RWPE2 (cell line): ENCODE data around the gene LRRC15.
A peak's percentile ranks its signal among the peaks of the same experiment; 100 is the strongest.

ENCODE experiments used
- ATAC-seq: fragments of 200-7000 bp; cut with Tn5 transposase; 3 replicates; pipeline ENCODE4 v1.9.1; 2021; ENCODE audit warnings: low read depth
- DNase-seq: peaks from one replicate; pipeline ENCODE4 v3.0.0-alpha.2; 2020; ENCODE audit warnings: low spot score
- H3K27ac ChIP-seq: fragments of 450-650 bp; 2 replicates; pipeline ENCODE4 v1.5.1; 2017; ENCODE audit warnings: mild to moderate bottlenecking; ENCODE audit not compliant: poor library complexity, severe bottlenecking
- H3K27me3 ChIP-seq: fragments of 250-450 bp; sonication (Bioruptor Pico); 2 replicates; pipeline ENCODE4 v1.5.1; 2021; ENCODE audit warnings: mild to moderate bottlenecking, moderate library complexity; ENCODE audit not compliant: insufficient read depth, poor library complexity, severe bottlenecking
- H3K36me3 ChIP-seq: fragments of 250-450 bp; sonication (Bioruptor Pico); 2 replicates; pipeline ENCODE4 v1.5.1; 2020; ENCODE audit warnings: low read depth, mild to moderate bottlenecking, moderate library complexity
- H3K4me1 ChIP-seq: fragments of 250-450 bp; sonication (Bioruptor Pico); 2 replicates; pipeline ENCODE4 v1.5.1; 2021; ENCODE audit warnings: mild to moderate bottlenecking, moderate library complexity; ENCODE audit not compliant: insufficient read depth, poor library complexity, severe bottlenecking
- H3K4me3 ChIP-seq: fragments of 250-450 bp; sonication (Bioruptor Pico); 2 replicates; pipeline ENCODE4 v1.5.1; 2021; ENCODE audit warnings: mild to moderate bottlenecking, moderate library complexity; ENCODE audit not compliant: severe bottlenecking
- H3K9me3 ChIP-seq: fragments of 250-450 bp; sonication (Bioruptor Pico); 2 replicates; pipeline ENCODE4 v1.5.1; 2021; ENCODE audit warnings: mild to moderate bottlenecking, moderate library complexity; ENCODE audit not compliant: severe bottlenecking
- CTCF ChIP-seq: fragments of 450-650 bp; IDR thresholded peaks from one replicate; pipeline ENCODE4 v1.5.1; 2017; ENCODE audit warnings: mild to moderate bottlenecking, moderate library complexity; ENCODE audit not compliant: poor library complexity, severe bottlenecking

Gene LRRC15

GRCh38 chr3:194330579-194330978 is 39.0 kb downstream of the LRRC15 start:
- DNase-seq = peak; percentile 89
- Histone ChIP-seq H3K27me3 (no peaks in the 10 kb centered on the region), H3K36me3 (no peaks in the 10 kb centered on the region), H3K4me3 (no peak overlapping the region), H3K4me1 (peaks cover 36% of the 10 kb centered on the region), H3K9me3 (no peaks in the 10 kb centered on the region), H3K27ac (peak overlapping the region; percentile 72)
- peak; percentile 70 for ATAC-seq
- no peak for TF ChIP-seq CTCF

DNA sequence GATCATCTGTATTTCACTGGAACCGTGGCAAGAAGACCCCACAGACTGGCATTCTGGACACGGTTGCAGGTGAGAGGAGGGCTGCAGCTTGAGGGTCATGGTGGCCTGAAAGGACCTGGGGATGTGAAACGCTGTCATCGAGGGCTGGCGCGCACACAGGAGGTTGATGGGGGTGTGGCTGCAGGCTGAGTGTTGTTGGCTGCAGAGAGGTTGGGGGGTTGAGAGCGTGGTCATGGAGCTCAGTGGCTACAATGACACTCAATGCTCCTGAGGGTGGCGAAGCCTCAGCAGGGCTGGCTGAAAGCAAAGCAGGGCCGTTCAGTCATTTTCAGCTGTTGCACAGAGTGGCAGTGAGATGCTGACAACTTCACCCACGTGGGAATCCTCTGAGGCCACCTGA is 39.4 kb downstream of the LRRC15 start:
- no peak; the same call in 2 of the 3 replicates for ATAC-seq
- peak overlapping the region; percentile 72 for H3K27ac ChIP-seq

DNA sequence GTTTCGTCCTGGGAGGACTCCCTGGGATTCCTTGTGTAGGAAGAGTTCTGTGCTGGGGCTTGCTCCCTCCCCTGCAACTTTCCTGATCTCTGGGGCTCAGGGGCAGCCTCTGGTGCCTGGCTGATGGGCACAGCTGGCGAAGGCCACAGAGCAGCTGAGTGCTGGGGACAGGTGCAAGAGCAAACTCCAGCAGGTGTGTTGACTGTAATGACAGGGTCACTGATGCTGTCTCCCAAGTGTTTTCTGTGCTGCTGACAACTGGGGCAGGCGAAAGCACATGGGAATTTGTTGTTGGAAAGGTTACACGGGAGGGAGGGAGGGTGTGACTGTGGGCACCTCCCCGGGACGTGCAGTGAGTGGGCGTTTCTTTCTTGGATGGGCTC is 40.0 kb downstream of the LRRC15 start:
- no peak overlapping the region for H3K4me3 ChIP-seq
- TF ChIP-seq CTCF = no peak
- H3K27ac ChIP-seq = peak overlapping the region; percentile 72
- H3K27me3 ChIP-seq = no peaks in the 10 kb centered on the region
- ATAC-seq (no peak), DNase-seq (no peak)
- no peaks in the 10 kb centered on the region for H3K9me3 ChIP-seq
- peaks cover 36% of the 10 kb centered on the region for H3K4me1 ChIP-seq
- H3K36me3 ChIP-seq = no peaks in the 10 kb centered on the region

More for the DNA sequence above, 39.4 kb downstream of the LRRC15 start:
- no peak for TF ChIP-seq CTCF
- DNase-seq = no peak
- no peaks in the 10 kb centered on the region for H3K27me3 ChIP-seq
- no peak overlapping the region for H3K4me3 ChIP-seq
- H3K4me1 ChIP-seq = peaks cover 36% of the 10 kb centered on the region
- no peaks in the 10 kb centered on the region for H3K9me3 ChIP-seq
- H3K36me3 ChIP-seq = no peaks in the 10 kb centered on the region

DNA sequence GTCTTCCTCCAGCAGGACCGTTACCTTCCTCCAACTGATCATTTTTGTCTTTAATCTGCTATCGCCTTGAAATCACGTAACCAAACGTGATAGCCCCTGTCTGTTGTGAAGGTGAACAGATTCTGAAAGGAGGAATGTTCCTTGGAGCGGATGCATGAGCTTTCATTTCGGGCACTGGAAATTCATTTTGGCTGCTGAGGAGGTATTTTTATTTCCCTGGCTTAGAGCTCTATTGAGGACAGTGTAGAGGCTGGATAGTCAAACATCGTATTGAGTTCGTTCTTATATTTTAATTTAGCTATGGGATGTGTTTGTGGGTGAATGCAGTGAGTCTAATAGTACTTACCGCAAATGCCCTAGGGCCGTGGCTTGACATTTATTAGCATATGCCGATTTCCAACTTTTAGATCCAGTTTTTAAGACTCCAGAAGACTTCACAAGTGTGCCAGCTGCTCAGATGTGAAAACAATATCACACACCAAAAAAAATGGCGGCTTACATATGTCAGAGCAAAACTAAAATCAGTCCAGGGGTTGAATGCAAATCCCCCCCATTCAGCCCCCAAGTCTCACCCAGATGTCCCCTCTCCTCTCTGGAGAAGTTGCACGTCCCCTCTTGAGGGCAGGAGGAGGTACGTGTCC is 40.5 kb downstream of the LRRC15 start:
- no peaks in the 10 kb centered on the region for H3K27me3 ChIP-seq
- no peak for ATAC-seq

More for the DNA sequence above, 40.5 kb downstream of the LRRC15 start:
- Histone ChIP-seq H3K36me3 (no peaks in the 10 kb centered on the region), H3K4me3 (no peak overlapping the region), H3K27ac (peak overlapping the region; percentile 28), H3K4me1 (peaks cover 35% of the 10 kb centered on the region), H3K9me3 (no peaks in the 10 kb centered on the region)
- no peak for DNase-seq
- TF ChIP-seq CTCF = no peak
